ENCODE measurements around the gene PRRG4.
"Not testable (repeated sequence)": the region's sequence is repeated elsewhere in the genome, so short reads cannot be mapped to it uniquely, and the experiment has no call there.

Gene PRRG4

DNA sequence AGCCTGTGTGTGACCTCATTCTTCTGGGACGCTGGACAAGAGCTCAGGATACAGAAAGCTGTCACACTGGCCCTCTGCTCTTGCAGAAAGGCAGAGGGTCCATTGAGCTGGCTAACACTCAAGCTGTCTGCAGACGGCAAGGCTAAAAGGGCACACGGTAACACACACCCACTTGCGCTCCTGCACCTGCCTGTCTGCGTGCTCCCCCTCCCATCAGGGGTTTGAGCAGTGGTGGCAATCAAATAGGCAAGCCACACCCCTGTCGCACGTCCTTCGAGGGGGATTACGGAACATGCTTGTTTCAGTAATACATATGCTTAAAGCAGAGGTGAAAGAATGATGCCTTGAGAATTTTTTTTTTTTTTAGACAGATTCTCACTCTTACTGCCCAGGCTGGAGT, 55.8 kb downstream of the PRRG4 start:
- no peak for DNase-seq (ENCODE audit: low spot score)

DNA sequence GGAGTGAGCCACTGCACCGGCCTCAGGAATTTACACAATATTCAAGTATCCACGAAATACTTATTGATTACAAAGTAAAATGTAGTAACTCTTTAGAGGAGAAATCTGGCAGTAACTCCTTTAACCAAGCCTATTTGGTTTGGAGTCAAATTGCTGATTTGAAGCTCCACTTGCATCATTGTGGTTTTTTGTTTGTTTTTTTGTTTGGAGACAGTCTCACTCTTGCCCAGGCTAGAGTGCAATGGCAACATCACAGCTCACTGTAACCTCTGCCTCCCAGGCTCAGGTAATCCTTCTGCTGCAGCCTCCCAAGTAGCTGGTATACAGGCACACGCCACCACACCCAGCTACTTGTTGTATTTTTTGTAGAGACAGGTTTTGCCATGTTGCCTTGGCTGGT, 56.5 kb downstream of the PRRG4 start:
- no peak for DNase-seq (ENCODE audit: low spot score)

DNA sequence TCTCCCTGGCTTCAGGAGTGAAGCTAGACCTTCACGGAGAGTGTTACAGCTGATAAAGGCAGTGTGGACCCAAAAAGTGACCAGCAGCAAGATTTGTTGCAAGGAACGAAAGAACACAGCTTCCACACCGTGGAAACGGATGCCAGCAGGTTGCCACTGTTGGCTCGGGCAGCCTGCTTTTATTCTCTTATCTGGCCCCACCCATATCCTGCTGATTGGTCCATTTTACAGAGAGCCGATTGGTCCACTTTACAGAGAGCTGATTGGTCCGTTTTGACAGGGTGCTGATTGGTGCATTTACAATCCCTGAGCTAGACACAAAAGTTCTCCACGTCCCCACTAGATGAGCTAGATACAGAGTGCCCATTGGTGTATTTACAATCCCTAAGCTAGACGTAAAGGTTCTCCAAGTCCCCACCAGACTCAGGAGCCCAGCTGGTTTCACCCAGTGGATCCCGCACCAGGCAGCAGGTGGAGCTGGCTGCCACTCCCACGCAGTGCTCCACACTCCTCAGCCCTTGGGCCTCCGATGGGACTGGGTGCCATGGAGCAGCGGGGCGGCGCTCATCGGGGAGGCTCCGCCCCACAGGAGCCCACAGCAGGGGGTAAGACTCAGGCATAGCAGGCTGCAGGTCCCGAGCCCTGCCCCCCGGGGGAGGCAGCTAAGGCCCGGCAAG, 58.1 kb downstream of the PRRG4 start:
- DNase-seq (ENCODE audit: low spot score): not testable (repeated sequence)

DNA sequence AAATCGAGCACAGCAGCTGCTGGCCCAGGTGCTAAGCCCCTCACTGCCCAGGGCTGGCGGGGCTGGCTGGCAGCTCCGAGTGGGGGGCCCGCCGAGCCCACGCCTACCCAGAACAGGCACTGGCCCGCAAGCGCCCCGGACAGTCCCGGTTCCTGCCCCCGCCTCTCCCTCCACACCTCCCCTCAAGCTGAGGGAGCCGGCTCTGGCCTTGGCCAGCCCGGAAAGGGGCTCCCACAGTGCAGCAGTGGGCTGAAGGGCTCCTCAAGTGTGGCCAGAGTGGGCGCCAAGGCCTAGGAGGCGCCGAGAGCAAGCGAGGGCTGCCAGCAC, 58.6 kb downstream of the PRRG4 start:
- DNase-seq (ENCODE audit: low spot score): not testable (repeated sequence)

DNA sequence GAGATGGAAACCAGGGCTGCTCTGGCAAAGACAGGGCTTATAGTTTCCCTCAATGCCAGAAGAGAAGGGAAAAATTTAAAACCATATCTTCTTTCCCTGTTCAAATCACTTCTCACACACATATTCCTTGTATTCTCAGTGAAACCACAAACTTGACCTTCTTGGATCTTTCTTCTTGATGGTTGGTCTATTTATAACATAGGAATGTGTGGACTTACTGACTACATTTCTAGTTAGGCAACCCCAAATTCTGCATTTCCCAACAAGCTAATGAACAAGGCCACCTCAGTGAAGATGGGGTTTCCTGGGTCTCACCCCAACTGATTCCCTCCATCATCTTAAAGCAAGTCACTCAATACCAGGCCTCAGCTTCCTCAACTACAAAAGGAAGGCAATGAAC, 59.1 kb downstream of the PRRG4 start:
- no peak for DNase-seq (ENCODE audit: low spot score)

DNA sequence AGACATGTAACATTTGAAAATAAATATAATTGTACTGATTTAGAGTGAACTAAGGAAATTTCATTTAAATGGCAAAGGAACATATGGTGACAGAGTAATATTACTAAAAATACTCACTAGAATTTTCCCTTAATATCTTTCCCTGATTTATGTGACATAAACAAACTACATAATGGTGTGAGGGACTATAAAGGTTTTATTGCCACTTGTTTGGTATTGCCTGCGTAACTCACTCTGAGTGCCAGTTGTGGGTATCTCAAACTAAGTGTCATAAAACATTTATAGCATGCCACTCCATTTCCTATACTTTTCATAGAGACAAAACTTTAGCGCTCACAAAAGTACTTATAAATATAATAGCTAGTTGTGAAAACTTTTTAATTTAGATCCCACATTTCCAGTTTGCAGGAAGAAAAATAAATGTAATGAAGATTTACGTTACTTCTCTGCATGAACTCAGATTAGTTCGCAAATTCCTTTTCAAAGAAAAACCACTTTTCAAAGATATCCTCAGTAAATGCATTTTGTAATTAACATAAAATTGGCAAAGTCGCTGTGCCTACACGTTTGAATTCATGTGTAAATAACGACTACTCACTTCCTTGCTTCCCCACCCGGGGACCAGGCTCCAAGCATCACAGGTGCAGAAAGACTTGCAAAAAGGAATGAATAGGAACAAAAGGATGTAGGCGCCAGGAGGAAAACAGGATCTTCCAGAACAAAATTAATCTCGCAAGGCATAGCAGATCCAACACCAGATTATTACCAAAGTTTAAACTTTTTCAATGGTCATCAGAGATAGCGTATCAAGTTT, 61.3 kb downstream of the PRRG4 start:
- DNase-seq (ENCODE audit: low spot score): no peak

DNA sequence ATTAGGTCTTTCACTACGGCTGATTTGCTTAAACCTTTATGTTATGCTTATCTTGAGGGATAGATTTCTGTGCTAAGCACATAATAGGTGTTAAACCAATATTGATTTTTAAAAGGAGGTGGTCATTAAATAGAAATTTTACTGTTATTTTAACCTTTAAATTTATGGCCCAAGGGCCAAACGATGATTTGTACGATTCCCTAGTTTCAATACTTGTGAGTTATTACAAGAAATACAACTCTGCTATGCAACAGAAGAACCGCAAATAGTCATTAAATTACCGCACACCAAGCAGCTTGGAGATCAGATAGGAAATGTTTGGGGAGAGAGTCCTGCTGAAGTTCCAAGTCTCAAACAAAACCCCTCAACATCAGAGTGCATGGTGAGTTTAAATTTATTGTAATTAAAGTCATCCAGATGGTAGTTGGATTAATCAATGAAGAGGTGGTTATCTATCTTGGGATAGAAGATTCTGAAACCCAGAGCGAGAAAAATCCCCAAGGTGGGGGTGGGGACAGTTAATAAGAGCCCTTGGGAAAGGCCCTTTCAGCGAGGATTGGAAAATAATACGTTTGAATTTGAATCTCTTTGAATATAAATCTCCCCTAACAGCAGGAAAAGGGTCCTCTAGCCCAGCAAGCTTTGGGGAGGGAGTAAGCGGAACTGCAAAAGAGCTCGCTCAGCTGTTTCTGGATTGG, 62.1 kb downstream of the PRRG4 start:
- DNase-seq (ENCODE audit: low spot score): peak; percentile 20

DNA sequence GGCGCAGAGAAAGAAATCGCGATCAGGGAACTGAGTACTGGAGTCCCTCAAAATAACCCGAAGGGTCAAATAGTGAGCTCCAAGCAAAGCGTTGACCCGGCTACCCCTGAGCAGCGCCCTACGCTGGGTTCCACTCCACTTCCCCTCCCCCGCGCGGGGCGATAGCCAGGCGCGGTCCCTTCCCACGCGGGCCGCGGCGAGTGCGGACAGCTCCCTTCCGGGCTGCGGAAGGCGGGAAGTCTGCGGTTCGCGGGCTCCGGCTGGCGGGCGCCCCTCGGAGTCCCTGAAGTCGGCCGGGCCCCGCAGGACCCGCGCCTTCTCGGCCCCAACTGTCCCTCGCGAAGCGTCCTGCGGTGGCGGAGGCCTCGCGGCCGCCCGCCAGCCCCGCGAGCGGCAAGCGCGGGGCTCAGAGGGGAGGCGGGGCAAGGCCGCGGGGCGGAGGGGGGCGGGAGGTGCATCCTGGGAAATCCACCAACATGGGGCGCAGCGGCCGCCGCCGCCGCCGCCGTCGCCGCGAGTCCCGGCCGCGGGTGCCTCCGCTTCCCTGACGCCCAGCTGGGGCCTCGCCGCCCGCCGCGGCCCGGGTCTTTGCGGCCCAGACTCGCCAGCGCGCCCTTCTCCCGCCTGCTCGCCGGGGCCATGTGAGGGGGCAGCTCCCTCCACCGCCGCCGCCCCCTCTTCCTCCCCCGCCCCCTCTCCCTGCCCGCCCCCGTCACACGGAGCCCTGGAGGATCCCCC, 62.8 kb downstream of the PRRG4 start, which contains the start of gene QSER1:
Gene QSER1, plus strand, starts transcription at position 457 of the 738 bp plus-strand sequence. CDS start 315 bp downstream, outside the sequence.
- DNase-seq (ENCODE audit: low spot score): peak; percentile 71

DNA sequence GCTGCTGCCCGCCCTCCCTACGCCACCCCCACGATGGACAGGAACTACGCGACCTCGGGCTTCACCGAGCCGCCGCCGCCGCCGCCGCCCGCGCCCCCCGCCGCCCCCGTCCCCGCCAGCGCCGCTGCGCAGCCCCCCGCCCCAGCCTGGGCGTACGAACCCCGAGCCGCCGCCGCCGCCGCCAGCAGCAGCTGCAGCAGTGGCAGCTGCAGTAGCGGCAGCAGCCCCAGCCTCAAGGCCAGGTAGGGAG, 63.3 kb downstream of the PRRG4 start:
- no peak for DNase-seq (ENCODE audit: low spot score)

DNA sequence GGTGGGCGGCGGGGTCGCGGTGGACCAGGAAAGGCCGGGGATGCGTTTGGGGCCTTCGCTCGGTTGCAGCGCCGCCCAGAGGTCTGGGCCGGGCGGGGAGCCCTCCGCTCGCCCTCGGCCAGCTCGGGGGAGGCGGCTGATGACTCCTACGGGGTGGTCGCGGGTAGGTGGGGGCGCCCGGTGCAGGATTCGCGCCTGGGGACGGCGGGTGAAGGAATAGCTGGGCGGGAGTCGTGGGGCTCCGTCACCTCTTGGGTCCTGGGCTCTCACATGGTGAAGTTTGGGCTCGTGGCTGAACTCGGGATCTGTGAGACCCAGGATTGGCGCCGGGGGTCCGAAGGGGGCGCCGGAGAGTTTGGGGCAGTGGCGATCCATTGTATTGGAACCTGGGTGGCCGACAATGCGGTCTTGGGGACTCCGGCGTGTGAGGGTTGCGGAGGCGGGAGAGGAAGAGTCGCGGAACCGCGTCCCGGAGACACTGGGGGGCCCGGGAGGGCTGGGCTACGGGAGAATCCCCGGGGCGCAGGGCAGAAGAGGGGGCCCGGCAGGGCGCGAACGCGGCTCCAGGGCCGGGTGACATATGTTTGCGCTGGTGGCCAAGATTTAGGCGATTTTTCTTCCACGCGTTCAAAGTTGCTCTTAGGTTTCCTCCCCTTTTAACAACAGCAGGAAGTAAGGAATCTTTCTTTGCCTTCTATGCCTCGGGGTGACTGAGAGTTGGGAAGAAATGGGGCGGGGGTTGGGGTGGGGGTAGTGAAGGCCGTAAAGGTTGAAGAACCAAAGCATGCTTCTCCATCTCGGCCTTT, 63.8 kb downstream of the PRRG4 start:
- no peak for DNase-seq (ENCODE audit: low spot score)

DNA sequence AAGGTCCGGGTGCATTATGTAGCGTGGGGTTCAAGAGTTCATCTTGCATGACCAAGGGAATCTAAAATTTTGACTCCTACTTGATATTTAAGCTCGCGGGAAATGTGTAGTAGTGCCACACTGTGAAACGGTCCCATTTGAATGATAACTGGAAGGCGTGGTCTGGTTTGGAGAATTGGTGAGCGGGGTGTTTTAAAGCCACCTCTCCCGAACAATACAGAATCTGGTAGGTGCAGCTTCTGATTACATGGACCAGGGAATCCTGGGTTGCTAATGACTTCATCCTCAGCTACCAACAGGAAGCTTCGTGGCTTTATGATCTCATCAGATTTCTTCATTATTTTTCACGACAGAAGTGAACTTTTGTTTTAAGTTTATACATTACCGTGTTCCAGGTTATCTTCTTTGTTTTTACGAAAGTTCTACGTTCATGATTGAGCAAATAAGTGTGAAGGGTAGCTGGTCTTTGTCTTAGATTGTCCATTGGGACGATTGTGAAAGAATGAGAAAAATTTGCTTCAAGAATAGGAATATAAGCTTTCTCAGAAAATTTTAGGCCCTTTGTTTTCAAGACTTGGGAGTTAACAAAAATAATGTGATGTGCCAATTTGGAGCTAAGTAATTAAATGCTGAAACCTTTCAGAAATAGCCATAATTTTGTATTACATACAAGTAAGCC, 64.6 kb downstream of the PRRG4 start:
- peak; percentile 28 for DNase-seq (ENCODE audit: low spot score)

DNA sequence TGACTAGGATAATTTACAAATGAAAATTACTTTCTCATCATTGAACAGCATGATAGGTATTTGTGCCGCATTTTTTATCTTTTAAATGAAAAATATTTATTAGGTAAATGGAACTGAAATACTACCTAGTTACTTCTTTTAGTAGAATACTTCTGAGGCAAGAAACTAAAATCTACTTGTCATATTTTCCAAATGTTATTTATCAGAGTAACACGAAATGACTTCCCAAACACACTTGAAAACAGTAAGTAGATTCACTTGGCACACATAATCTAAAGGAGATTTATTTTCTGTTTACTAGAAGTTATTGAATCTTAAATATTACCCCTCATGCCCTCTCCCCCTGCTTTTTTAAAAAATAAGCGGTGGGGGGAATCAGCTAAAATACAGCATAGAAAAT, 65.2 kb downstream of the PRRG4 start:
- no peak for DNase-seq (ENCODE audit: low spot score)

DNA sequence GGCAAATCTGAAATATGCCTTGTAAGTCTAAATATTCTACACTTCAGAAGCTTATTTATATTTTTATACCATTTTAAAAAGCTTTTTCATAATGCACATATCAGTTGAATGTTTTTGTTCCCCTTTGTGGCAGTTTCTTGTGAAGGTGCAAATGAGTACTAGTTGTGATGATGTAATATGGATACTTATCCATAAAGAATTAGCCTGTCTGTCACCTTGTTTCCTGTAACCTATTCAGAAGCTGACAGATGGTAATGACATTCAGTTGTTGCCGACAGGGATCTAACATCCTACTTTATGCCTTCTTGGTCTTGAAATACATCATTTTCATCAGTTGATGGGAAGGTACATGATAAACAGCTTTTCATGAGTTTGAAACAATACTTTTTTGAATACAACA, 65.7 kb downstream of the PRRG4 start:
- DNase-seq (ENCODE audit: low spot score): no peak

DNA sequence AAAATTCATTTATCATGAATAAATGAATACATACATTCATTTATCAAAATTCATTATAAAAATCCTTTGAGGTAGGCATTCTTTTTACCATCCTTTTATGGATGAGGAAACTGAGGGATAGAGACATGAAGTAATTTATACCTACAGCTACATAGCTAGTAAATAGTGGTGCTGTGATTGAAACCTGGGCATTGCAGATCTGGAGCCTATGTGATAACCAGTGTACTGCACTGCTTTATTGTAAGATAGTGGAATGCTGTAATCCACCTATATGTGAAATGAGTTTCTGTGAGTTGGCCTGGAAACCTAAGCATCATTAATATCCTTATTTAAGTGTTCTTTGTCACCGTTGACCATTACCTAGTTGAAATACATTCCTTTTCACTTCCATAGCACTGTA, 67.4 kb downstream of the PRRG4 start:
- DNase-seq (ENCODE audit: low spot score): no peak

DNA sequence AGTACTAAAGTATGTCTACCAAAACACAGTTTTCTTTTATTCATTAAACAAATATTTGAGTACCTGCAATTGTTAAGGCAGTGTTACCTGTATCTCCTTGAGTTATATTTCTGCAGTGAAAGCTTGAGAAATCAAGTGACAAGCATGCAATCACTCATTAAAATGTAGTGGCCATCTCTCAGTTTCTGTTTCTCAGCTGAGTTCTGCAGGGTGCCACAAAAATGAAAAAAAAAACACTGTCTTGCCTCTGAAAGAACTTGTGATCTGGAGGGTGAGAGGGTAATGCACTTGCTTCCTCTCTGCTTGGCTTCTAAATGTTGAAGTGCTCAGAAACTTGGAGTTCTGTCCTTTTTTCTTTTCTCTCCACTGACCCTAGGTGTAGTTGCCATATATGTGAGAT, 69.7 kb downstream of the PRRG4 start:
- no peak for DNase-seq (ENCODE audit: low spot score)

DNA sequence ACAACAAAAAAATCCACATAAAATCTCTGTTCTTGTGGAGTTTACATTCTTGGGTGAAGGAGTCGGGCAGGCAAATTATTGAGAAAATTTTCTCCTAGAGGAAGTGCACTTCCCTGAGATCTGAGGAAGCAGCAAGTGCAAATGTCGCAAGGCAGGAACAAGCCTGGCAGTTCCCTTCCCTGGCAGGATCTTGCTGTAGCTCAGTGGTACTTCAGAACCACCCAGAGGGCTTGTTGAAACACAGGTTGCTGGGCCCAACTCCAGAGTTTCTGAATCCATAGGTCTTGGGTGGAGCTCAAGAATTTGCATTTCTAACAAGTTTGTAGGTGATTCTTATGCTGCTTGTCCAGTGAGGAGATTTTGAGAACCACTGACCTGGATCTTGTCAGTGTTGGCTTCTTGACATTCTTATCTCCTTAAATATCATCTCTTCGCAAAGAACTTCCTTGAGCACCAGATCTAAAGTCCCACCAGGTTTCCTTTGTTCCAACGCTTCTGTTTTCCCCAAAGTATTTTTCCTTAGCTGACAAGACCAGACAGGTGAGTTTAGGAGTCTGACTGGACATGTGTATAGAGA, 72.5 kb downstream of the PRRG4 start:
- no peak for DNase-seq (ENCODE audit: low spot score)

DNA sequence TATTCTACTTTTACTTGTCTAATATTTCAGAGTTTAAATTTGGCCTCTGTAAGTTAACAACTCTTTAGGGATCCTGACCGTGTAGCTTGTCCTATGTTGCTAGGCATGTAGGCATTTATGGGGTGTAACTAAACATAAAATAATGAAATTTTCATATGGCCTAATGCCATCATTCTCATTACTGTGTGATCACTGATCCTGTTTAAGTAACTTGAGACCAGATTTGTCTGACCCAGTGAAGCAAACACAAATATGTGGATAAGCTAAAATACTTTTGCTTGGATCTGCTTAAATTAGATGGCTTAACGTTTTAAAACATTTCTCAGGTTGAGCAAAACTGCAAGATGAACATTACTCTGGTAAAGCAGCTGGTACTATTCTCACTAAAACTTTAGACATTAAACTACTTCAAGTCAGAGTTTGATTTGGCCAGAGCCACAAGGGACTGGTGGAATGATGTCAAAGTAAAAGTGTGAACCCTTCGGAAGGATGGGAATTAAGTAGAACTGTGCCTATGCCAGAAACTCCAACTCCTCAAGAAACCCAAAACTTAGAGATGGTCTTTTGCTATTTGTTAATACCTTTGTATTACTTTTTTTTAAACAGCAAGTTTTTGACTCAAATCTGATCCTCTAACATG, 75.4 kb downstream of the PRRG4 start:
- no peak for DNase-seq (ENCODE audit: low spot score)

All from hematopoietic multipotent progenitor cell treated with erythropoietin and hydrocortisone succinate and interleukin-3 and kit ligand, for 15 days (in vitro differentiated cells).